Activated CD8-positive, alpha-beta memory T cell treated with anti-CD3 and anti-CD28 coated beads for 4 hours (primary cell): Measurements from ENCODE around the gene ZNF670.

Experiments used
- DNase-seq, 2 donors: peaks; one replicate each; pipeline ENCODE4 v3.0.0-alpha.2; 2020; ENCODE audit warnings: low read depth in 2 of 2

ZNF670 gene

DNA sequence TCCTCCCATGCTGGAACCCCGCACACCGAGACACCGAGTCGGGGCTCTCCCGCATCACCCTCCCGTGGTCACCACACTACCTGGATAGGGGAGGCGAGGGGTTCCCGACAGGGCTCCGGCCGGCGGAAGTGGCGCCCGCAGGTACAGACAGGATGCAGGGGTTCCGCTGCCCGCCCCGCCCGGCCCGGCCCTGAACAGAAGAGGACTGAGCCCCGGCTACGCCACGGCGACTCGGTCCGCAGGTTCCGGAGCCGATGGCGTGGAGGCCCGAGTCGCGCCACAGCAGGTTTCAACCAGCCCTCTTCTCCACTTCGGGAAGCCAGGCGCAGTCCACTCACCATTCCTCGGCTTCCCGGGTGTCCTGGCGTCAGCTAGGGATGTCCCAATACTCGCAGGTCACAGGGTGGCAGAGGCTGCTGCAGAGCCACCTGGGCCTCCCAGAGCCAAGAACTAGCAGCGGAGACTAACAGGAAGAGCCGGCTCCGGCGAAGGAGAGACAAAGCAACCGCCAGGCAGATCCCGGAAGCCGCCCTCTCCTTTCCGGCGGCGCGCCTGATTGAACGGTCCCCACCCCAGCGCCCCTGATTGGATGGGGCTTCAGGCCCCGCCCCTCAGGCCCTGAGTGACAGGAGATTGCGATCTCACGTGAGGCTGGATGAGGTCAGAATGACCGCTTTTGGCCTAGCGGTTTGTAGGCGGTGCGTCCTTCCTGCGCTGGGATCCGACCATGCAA, 25.4 kb upstream of the ZNF670 start, which contains the start of gene ZNF669:
ZNF669 (minus strand) TSS at position 498 of the 733 bp plus-strand sequence; CDS start at position 341, 157 bp downstream.
- DNase-seq = peak; percentile 84 to 85

DNA sequence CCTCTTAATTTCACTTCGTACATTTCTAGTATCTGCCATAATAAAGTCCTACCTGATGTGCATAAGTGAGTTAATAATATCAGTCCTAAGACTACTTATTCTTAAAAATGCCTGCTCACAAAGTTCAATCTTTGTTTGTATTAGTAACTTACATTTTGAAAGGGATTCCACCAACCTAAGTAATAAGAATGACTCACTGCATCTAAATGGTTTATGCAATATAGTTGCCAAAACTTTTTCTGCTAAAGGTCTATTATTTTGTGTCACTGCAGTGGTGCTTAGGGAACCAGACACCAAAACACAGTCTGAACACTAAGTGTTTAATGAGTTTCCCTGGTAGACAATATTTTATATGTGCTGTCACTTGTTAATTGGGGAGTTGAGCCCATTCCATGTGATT, 23.8 kb upstream of the ZNF670 start:
- no peak for DNase-seq

DNA sequence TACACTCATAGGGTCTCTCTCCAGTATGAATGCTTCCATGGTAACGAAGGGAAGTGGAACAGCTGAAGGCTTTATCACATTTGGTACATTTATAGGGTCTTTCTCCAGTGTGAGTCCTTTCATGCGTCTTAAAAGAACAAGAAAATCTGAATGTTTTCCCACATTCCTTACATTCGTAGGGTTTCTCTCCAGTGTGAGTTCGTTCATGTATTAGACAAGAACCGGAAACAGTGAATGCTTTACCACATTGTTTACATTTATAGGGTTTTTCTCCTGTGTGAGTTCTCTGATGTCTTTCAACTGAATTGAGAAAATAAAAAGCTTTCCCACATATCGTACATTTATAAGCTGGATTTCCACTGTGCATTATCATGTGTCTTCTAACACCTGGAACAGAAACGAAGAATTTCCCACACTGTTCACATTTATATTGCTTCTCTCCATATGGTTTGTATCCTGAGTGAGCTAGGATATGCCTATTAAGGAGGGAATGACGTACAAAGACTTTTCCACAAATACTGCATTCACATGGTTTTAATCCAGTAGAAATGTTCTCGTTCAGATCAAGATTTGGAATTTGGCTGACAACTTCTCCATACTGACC, 22.2 kb upstream of the ZNF670 start:
- no peak for DNase-seq

DNA sequence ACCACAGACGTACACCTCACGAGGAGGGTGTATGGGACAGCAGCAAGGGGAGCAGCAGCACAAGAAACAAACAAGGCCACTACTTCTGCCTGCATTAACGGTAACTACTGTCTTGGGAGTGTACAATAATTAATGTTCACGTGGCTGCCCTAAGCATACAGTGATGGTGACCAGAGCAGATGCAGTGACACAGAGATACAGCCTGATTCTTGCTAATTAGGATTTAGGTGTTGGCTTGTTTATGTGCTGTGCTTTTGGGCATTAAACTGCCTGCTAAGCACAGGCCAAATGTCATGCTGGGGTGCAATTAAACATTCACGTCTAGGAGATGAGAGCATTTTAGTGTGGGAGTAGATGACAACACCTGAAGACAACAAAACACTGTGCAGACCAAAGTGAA, 18.3 kb upstream of the ZNF670 start:
- DNase-seq = no peak

DNA sequence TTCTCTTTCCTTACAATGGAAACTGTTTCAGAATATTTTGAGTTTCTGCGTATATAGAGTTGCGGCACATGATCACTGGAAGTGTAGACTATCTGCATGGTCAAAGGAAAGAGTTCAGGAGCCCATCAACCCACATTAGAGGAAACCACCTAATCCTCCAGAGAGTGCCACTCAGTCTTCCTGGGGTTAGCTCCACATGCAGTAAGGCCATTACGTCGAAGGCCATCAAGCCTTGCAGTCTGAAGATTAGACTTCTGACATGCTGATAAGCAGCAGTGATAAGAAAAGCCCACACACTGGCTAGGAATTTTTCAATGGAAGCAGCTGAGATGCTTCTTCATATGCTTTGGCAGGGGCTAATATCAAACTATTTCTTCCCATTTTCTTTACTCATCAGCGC, 17.9 kb upstream of the ZNF670 start:
- DNase-seq = no peak

DNA sequence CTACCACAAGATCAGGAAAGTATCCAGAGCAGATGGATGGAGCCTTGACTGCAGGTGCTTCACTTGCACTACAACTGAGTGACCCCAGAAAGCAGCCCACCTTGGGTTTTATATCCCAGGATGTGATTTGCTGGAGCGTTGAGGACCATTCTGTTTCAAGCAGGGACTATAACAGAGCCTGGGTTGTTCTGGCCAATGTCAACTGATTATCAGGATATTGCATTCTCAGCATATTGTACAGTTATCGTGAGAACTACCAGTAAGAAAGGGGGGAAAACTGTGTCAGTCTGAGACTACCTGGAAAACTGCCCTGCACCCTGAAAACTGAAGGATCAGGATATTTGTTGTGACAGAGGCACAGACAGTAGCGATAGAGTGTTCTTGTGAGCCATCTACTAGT, 17.5 kb upstream of the ZNF670 start:
- DNase-seq = no peak

DNA sequence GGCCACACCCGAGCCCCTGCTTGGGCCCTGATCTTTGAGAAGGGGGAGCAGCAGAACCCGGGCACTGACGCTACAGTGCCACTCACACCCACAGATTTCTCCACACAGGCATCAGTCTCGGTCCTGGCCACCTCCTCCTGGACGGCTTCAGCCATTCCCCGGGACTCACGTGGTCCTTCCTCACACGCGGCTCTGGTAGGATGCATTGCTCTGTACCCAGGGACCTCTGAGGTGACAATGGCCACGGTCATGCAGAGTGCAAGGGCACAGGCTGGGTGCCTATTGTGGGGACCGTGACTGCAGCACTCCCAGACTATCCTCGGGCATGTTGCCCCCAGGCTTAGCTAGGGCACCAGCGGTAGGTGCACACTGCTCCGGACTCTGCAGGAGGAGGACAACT, 11.8 kb upstream of the ZNF670 start:
- DNase-seq = no peak

DNA sequence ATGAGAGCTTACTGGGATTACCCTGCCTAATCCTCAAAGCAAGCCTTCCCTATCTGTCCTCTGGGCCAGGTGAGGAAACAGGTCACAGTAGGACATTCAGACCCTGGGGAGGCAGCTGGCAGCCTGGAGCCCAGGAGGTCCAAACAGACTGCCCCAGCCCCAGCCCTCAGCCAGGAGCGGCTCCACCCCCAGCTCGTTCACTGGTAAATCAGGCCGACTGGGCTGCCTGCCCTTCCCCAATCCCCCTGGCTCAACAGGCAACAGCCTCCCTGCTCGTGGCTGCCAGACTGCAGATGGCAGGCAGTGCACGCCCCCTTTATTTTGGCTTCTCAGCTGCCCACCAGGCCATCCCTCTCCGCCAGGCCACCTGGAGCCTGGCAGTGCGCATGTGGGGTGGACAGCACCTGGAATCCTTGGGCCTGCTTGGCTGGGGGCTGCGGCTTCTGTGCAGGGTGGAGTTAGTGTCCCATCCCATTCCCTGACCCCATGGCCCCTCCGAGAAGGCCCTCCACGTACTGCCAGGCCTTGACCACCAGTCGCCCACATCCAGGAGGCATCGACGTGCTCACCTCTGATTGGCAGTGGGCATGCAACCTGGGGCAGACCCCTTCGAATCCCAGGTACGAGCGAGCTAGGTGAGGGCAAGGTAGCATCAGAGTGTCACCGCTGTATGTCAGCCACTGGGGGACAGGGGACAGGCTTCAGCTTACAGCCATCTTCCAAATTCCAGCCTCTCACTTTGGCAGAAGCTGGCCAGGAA, 11.2 kb upstream of the ZNF670 start:
- no peak for DNase-seq

DNA sequence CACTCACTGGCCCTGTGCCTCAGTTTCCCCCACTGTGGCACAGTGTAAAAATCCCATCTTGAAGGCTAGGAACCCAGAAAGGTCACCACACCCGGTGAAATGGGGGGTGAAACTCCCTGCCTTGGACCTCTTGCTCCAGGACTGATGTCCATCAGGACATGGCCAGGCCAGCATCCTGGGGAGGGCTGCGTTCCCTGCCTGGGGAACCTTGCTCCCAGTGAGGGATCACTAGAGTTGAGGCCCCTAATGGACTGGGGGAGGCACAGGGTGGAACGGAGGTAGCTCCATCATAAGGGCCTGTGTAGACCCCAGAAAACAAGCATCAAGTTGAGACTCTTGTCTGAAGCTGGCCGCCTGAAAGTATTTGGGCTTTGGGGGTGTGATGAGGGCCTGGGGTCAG, 10.4 kb upstream of the ZNF670 start:
- no peak for DNase-seq

DNA sequence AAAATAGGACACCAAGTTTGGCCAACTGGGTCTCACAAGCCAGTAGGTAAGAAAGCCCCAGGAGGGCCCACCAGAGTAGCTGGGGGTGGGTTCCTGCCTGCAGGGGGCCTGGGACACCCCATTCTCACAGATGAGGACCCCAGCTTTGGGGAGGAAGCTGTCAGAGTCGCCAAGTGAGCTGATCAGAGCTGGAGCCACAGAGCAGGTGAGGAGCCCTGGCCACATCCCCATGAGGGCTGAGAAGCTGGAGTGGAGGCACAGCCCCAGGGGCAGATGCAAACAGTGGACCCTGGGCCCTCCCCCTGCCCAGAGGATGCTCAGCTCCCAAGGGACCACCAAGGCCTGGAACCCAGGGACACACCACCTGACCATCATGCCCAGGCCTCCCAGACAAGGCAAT, 8.6 kb upstream of the ZNF670 start:
- DNase-seq = no peak

DNA sequence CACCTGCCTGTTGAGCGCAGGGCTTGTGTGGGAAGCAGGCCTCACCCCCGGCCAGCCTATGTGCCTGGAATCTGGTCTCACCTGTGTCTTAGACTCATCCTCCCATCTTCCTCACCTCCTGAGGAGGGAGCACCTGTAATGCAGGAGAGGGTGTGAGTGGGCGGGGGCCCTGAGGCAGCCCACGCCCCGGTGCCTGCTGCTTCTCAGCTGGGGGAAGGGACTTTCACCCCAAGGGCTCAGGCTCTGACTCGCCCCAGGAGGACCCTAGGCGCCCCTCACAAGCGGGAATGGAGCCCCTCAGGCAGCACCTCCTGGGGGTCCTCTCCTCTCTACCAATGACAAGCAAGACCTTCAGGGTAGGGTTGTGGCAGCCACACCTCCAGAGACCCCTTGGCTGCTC, 6.7 kb upstream of the ZNF670 start:
- DNase-seq = no peak

DNA sequence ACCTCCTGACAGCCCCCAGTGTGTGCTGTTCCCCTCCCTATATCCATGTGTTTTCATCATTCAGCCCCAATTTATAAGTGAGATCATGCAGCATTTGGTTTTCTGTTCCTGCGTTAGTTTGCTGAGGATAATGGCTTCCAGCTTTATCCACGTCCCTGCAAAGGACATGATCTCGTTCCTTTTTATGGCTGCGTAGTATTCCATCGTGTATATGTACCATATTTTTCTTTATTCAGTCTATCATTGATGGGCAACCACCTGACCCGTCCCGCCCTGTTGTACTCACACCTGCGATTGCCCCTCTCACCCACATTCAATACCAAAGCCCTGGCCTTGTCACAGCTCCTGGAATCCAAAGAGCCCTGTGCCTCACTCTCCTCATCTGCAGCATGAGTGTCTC, 6.2 kb upstream of the ZNF670 start:
- no peak for DNase-seq

DNA sequence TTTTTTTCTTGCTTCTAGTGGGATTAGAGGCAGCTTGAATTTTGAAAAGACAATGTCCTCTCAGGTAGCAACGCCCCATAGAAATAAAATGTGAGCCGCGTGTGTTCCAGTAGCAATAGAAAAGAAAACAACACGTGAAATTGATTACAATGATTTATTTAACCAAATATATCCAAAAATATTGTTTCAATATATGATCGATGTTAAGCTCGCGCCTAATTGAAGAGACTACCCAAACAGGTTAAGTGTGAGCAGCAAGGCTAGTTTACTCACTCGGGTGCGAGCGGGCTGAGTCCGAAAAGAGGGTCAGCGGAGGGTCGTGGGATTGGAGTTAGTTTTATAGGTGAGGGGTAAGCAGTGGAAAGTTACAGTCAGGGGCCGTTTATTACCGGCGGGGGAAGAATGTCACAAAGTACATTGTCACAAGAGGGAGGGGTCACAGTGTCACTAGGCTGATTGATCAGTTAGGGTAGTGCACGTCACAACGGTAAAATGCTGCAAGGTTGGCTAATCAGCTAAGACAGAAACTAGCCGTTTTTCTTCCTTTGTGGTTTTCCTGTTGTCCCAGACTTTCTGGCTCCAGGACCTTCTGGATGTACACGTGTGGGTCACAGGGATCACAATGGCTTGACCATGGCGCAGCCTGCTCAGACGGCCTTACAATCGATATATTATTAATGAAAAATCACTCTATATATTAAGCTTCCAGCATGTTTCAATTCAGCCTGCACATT, 697 bp upstream of the ZNF670 start:
- DNase-seq = no peak

DNA sequence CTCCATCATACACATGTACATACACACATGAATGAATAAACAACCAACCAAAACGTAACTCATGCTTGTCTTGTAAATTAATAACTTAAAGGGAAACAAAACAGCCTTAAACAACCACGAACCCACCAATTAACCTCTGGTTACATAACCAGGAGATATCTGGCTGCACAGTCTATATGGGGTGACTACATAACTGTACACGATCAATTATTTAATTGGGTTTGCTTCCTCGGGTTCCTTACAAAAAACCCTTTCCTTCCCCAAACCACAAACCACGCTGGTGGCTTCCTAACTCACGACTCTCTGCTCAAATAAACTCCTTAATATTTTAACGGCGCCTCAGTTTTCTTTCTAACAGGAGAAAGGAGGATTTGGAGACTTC, 744 bp downstream of the ZNF670 start:
- no peak for DNase-seq

DNA sequence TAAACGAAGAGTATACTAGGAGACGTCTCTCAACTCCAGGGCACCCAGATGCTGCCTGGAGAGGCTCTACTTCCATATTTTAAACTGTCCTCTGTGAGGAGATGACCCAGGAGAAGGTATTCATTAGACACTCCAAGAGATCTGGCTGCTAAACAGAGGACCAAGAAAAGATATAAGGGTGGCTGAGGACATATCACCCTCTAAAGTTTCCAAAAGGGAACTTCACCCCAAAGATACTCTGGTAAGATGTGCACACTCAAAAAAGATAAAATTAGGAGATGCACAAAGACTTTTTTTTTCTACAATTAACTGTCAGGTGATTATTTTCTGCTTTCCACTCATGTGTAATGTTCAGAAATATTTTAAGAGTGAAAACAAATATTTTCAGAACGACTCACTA, 1.4 kb downstream of the ZNF670 start:
- DNase-seq = no peak

DNA sequence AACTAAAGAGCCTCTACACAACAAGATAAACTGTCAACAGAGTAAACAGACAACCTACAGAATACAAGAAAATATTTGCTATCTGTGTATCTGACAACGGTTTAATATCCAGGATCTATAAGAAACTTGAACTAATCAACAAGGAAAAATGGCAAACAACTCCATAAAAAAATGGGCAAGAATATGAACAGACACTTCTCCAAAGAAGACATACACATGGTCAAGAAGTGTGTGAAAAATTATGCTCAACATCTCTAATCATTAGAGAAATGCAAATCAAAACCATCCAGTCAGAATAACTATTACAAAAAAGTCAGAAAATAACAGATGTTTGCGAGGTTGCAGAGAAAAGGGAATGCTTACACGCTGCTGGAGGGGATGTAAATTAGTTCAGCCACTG, 8.0 kb downstream of the ZNF670 start:
- DNase-seq = no peak

DNA sequence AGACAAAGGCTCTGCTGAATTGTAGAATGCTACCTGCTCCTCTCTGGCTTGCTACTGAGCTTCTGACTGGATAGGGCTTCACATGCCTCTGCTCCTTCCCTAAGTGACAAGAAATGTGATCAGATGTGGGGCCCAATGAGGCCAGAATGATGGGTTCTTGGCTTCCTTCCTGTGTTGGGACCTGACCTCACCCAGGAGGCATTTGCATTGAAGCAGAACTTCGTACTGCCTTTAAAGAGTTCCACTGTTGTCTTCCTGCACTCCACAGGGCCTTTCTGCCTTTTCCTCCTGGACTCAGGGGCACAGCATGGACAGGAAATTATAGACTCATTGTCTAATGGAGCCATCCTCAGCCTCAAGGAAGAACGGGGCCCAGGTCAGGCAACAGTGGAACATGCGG, 14.3 kb downstream of the ZNF670 start:
- no peak for DNase-seq

DNA sequence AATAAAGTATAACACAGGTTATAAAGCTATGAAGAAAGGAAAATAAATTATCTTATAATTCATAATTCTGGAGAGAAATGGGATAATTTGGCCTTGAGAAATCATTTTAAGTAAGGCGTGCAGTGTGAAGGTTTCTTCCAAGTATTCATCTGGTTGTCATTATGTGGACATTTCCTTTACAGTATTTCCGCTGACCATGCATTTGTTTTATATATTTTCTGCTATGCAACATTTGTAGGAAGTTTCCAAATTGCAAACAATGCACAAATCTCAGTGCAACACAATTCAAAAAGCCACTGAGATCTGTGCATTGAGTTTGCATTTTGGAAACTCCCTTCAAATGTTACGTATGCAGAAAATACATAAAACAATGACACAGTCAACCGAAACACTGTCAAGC, 17.8 kb downstream of the ZNF670 start:
- no peak for DNase-seq

DNA sequence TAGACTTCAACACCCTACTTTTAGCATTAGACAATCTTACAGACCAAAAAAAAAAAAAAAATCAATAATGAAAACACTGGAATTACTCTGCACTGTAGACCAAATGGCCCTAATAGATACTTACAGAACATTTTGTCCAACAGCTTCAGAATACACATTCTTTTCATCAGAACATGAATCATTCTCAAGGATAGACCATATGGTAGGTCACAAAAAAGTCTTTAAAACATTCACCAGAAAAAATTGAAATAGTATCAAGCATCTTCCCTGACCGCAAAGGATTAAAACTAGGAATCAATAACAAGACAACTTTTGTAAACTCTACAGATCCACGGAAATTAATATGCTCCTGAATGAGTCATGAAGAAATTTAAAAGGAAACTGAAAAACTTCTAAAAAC, 22.5 kb downstream of the ZNF670 start:
- DNase-seq = no peak

DNA sequence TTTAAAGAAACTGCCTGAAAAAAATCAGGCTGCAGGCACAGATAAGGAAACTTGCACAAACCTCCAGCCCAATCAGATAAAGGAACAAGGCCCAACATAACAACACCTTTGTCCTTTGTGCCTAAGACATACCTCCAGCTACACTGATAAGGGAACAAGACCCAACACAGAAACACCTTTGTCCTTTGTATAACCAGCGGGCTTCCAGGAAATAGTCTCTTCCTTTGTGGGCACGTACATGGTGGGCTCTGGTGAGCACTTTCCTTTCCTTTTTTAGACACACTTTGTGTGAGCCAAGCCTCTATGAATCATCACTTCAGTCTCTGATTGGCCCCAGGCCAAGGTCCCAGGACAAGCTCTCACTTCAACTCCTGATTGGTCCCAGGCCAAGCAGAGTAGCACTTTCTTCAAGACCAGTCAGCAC, 23.6 kb downstream of the ZNF670 start:
- DNase-seq = no peak

DNA sequence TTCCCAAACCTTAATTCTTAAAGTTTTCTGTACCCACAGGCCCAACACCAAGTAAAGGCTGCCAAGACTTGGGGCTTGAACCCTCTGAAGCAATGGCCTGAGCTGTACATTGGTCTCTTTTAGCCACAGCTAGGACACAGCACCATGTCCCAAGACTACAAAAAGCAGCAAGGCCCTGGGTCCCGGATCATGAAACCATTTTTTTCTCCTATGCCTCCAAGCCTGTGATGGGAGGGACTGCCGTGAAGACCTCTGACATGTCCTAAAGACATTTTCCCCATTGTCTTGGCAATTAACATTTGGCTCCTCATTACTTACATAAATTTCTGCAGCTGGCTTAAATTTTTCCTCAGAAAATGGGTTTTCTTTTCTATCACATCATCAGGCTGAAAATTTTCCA, 30.9 kb downstream of the ZNF670 start:
- DNase-seq = no peak

DNA sequence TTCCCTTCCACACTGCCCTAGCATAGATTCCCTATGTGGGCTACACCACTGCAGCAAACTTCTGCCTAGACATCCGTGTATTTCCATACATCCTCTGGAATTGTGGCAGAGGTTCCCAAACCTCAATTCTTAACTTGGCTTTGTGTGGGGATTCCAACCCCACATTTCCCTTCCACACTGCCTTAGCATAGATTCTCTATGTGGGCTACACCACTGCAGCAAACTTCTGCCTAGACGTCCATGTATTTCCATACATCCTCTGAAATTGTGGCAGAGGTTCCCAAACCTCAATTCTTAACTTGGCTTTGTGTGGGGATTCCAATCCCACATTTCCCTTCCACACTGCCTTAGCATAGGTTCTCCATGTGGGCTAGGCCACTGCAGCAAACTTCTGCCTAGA, 31.4 kb downstream of the ZNF670 start:
- DNase-seq = no peak
